ENCODE results near the gene NR6A1. TPM values are rescaled to one million over a fixed set of nuclear protein-coding genes. Genes with fewer than 3 reads are reported as not detected.

NR6A1 gene
- polyA plus RNA-seq, 1 donor from 2014 or later = 4.3 TPM

DNA sequence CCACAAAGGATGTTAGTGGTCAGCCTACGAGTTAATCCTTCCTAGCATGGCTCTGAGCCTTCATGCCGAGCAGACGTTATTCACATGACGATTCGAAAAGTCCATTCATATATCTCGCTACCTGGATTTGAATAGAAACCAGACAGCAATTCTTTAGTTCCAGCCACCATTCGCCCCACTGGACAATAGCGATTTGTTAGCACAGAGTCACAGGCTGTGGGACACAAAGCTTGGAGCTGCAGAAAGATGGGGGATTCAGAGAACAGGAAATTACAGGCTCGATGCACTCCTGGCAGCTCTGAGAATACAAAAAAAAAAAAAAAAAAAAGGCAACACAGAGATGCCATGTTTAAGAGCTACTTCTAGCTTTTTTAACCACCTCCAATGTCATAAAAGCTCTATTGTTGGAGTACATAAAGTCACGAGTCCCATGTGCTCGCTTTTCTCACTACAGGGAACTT lies 110.7 kb downstream of the NR6A1 start:
- peak; percentile 88 for TF ChIP-seq POLR2AphosphoS5 (IDR thresholded peaks at IDR 0.05)
- TF ChIP-seq, protein P1, sequence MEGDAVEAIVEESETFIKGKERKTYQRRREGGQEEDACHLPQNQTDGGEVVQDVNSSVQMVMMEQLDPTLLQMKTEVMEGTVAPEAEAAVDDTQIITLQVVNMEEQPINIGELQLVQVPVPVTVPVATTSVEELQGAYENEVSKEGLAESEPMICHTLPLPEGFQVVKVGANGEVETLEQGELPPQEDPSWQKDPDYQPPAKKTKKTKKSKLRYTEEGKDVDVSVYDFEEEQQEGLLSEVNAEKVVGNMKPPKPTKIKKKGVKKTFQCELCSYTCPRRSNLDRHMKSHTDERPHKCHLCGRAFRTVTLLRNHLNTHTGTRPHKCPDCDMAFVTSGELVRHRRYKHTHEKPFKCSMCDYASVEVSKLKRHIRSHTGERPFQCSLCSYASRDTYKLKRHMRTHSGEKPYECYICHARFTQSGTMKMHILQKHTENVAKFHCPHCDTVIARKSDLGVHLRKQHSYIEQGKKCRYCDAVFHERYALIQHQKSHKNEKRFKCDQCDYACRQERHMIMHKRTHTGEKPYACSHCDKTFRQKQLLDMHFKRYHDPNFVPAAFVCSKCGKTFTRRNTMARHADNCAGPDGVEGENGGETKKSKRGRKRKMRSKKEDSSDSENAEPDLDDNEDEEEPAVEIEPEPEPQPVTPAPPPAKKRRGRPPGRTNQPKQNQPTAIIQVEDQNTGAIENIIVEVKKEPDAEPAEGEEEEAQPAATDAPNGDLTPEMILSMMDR (IDR thresholded peaks at IDR 0.05; ENCODE audit: poor library complexity, severe bottlenecking) = no peak
- TF ChIP-seq EZH2 (IDR thresholded peaks at IDR 0.05; ENCODE audit: borderline replicate concordance, insufficient read depth, low read length, poor library complexity, severe bottlenecking) = no peak
- peak; percentile 15 for TF ChIP-seq EP300 (conservative IDR thresholded peaks at IDR 0.05; ENCODE audit: poor library complexity, severe bottlenecking)
- TF ChIP-seq RAD21 (conservative IDR thresholded peaks at IDR 0.05) = no peak
- TF ChIP-seq, protein P2, sequence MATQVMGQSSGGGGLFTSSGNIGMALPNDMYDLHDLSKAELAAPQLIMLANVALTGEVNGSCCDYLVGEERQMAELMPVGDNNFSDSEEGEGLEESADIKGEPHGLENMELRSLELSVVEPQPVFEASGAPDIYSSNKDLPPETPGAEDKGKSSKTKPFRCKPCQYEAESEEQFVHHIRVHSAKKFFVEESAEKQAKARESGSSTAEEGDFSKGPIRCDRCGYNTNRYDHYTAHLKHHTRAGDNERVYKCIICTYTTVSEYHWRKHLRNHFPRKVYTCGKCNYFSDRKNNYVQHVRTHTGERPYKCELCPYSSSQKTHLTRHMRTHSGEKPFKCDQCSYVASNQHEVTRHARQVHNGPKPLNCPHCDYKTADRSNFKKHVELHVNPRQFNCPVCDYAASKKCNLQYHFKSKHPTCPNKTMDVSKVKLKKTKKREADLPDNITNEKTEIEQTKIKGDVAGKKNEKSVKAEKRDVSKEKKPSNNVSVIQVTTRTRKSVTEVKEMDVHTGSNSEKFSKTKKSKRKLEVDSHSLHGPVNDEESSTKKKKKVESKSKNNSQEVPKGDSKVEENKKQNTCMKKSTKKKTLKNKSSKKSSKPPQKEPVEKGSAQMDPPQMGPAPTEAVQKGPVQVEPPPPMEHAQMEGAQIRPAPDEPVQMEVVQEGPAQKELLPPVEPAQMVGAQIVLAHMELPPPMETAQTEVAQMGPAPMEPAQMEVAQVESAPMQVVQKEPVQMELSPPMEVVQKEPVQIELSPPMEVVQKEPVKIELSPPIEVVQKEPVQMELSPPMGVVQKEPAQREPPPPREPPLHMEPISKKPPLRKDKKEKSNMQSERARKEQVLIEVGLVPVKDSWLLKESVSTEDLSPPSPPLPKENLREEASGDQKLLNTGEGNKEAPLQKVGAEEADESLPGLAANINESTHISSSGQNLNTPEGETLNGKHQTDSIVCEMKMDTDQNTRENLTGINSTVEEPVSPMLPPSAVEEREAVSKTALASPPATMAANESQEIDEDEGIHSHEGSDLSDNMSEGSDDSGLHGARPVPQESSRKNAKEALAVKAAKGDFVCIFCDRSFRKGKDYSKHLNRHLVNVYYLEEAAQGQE (IDR thresholded peaks at IDR 0.05; ENCODE audit: borderline replicate concordance) = peak; percentile 57
- peak; percentile 11 for TF ChIP-seq SMC3 (conservative IDR thresholded peaks at IDR 0.05; ENCODE audit: poor library complexity)
- peak; percentile 81 for TF ChIP-seq MXI1 (conservative IDR thresholded peaks at IDR 0.05; ENCODE audit: poor library complexity, severe bottlenecking)
- TF ChIP-seq TAF1 (IDR thresholded peaks at IDR 0.05; ENCODE audit: low read depth) = peak; percentile 87
- Histone ChIP-seq H2AFZ (ENCODE audit: low read depth, low read length) (no peak overlapping the region), H3K27me3 (ENCODE audit: insufficient read depth, low read depth, low read length) (no peaks in the 10 kb centered on the region), H3K79me2 (replicated peaks; ENCODE audit: insufficient read depth, low read length) (peaks cover 58% of the 10 kb centered on the region), H3K4me2 (ENCODE audit: low read length) (peak overlapping the region; percentile 79), H3F3A (ENCODE audit: insufficient read depth, low read length, poor library complexity, severe bottlenecking) (peaks cover 3% of the 10 kb centered on the region), H3K27ac (ENCODE audit: low read length) (peak overlapping the region; percentile 91), H3K9me3 (ENCODE audit: low read length) (no peaks in the 10 kb centered on the region), H3K9ac (ENCODE audit: low read length) (peak overlapping the region; percentile 77), H4K20me1 (ENCODE audit: insufficient read depth) (no peaks in the 10 kb centered on the region), H3K4me3 (ENCODE audit: low read length) (peak overlapping the region; percentile 72), H3K9me2 (ENCODE audit: insufficient read depth, low read length) (no peaks in the 10 kb centered on the region), H3K36me3 (ENCODE audit: insufficient read depth, low read length) (no peaks in the 10 kb centered on the region)

DNA sequence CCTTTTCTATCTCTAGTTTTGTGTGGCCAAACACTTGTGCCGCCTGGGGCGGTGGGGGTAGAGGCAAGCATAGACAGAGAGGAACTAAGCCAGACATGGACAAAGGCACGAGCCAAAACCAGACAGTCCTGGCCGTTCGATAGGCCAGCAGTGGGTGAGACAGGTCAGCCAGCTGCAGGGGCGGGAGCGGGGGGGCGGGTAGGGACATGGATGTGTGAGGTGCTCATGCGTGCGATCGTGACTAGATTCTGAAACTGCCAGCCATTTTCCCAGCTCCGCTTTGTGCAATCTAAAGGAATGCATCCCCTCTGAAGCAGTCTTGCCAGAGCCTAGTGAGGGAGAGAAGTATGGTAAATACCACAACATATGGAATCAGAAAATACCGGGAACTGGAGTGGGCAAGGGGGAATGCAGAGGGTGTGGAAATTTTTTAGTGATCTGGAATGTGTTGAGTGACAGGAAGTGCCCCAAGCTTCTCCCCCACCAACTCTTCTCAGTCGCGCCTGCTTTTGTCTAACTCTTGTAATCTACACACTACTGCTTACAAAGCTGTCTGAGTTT lies 111.9 kb downstream of the NR6A1 start:
- Histone ChIP-seq H3K9me2 (ENCODE audit: insufficient read depth, low read length) (no peaks in the 10 kb centered on the region), H4K20me1 (ENCODE audit: insufficient read depth) (no peaks in the 10 kb centered on the region), H3K4me3 (ENCODE audit: low read length) (peak overlapping the region; percentile 72), H3K79me2 (replicated peaks; ENCODE audit: insufficient read depth, low read length) (peaks cover 46% of the 10 kb centered on the region), H3F3A (ENCODE audit: insufficient read depth, low read length, poor library complexity, severe bottlenecking) (peaks cover 3% of the 10 kb centered on the region), H3K27ac (ENCODE audit: low read length) (peak overlapping the region; percentile 91), H2AFZ (ENCODE audit: low read depth, low read length) (peak overlapping the region; percentile 49), H3K9me3 (ENCODE audit: low read length) (no peaks in the 10 kb centered on the region), H3K36me3 (ENCODE audit: insufficient read depth, low read length) (no peaks in the 10 kb centered on the region), H3K27me3 (ENCODE audit: insufficient read depth, low read depth, low read length) (no peaks in the 10 kb centered on the region), H3K4me2 (ENCODE audit: low read length) (peak overlapping the region; percentile 79), H3K9ac (ENCODE audit: low read length) (peak overlapping the region; percentile 77)
- peak; percentile 53 for TF ChIP-seq MXI1 (conservative IDR thresholded peaks at IDR 0.05; ENCODE audit: poor library complexity, severe bottlenecking)
- TF ChIP-seq EP300 (conservative IDR thresholded peaks at IDR 0.05; ENCODE audit: poor library complexity, severe bottlenecking) = peak; percentile 37
- peak; percentile 80 for TF ChIP-seq POLR2AphosphoS5 (IDR thresholded peaks at IDR 0.05)
- TF ChIP-seq EZH2 (IDR thresholded peaks at IDR 0.05; ENCODE audit: borderline replicate concordance, insufficient read depth, low read length, poor library complexity, severe bottlenecking) = no peak
- peak; percentile 26 for TF ChIP-seq SMC3 (conservative IDR thresholded peaks at IDR 0.05; ENCODE audit: poor library complexity)
- TF ChIP-seq, protein P2 (IDR thresholded peaks at IDR 0.05; ENCODE audit: borderline replicate concordance) = peak; percentile 90
- TF ChIP-seq RAD21 (conservative IDR thresholded peaks at IDR 0.05) = no peak
- TF ChIP-seq, protein P1 (IDR thresholded peaks at IDR 0.05; ENCODE audit: poor library complexity, severe bottlenecking) = no peak
- TF ChIP-seq TAF1 (IDR thresholded peaks at IDR 0.05; ENCODE audit: low read depth) = peak; percentile 80
